Ecto neural progenitor cell (in vitro differentiated cells): ENCODE results near the gene LSM12.
A peak's percentile ranks its signal among the peaks of the same experiment; 100 is the strongest.
"Not testable (repeated sequence)": the region's sequence is repeated elsewhere in the genome, so short reads cannot be mapped to it uniquely, and the experiment has no call there.

ENCODE experiments used
- DNase-seq: peaks from one replicate; pipeline ENCODE4 v3.0.0-alpha.2; 2018; ENCODE audit warnings: low spot score

LSM12 gene

GRCh38 chr17:44066204-44066930, at the start of gene LSM12:
TSS of gene LSM12 (minus strand) at chr17:44066671. CDS start at chr17:44066587, 84 bp downstream.
- DNase-seq = peak; percentile 98

- DNase-seq = no peak
These were observed 49.3 kb upstream of the LSM12 start for GRCh38 chr17:44115585-44116415.

- no peak for DNase-seq
These were observed 47.7 kb upstream of the LSM12 start for GRCh38 chr17:44113868-44114840.

- no peak for DNase-seq
These were observed 46.9 kb upstream of the LSM12 start for GRCh38 chr17:44113382-44113781.

GRCh38 chr17:44112284-44113280, 46.1 kb upstream of the LSM12 start:
- no peak for DNase-seq

GRCh38 chr17:44111777-44112176, 45.3 kb upstream of the LSM12 start:
- no peak for DNase-seq

- peak; percentile 80 for DNase-seq
These were observed 44.6 kb upstream of the LSM12 start for GRCh38 chr17:44110823-44111633.

GRCh38 chr17:44110011-44110686, 43.7 kb upstream of the LSM12 start:
- DNase-seq = no peak

- no peak for DNase-seq
These were observed 42.8 kb upstream of the LSM12 start for GRCh38 chr17:44109312-44109630.

GRCh38 chr17:44108440-44109311, 42.2 kb upstream of the LSM12 start:
- DNase-seq = no peak

- DNase-seq = no peak
These were observed 40.3 kb upstream of the LSM12 start for GRCh38 chr17:44106801-44107200.

GRCh38 chr17:44105941-44106340, 39.5 kb upstream of the LSM12 start:
- DNase-seq = no peak

- DNase-seq = no peak
These were observed 39.0 kb upstream of the LSM12 start for GRCh38 chr17:44105483-44105882.

- no peak for DNase-seq
These were observed 36.6 kb upstream of the LSM12 start for GRCh38 chr17:44102849-44103622.

GRCh38 chr17:44101858-44102257, 35.4 kb upstream of the LSM12 start:
- DNase-seq = not testable (repeated sequence)

GRCh38 chr17:44097110-44097958, 30.9 kb upstream of the LSM12 start:
- DNase-seq = no peak
